ENCODE results near the gene ABHD16A. TPM values are rescaled to one million over a fixed set of nuclear protein-coding genes. Genes with fewer than 3 reads are reported as not detected.
A peak's percentile ranks its signal among the peaks of the same experiment; 100 is the strongest.

ABHD16A gene
- total and polyA plus RNA-seq, 2 of the 13 experiments (the other 11 are each of a cell fraction or from before 2014, with no cell fraction given): 43.5 to 45.4 TPM

GRCh38 chr6:31734247-31734820 lies 31.2 kb upstream of the ABHD16A start (continued):
- TF ChIP-seq RAD21 (CRISPR knock-in tag; IDR thresholded peaks at IDR 0.05): no peak
- peak in 1 of 2 experiments; percentile 57; a peak in 2 of 4 replicates for TF ChIP-seq MAFK (conservative IDR thresholded peaks at IDR 0.05 in 1 of 2, IDR thresholded peaks at IDR 0.05 in 1 of 2; ENCODE audit: low read length in 2 of 2)
- 0 out of 2 replicates have a peak, but pooled peaks have one; percentile 8 for TF ChIP-seq ZNF263 (CRISPR knock-in tag; IDR thresholded peaks at IDR 0.05)
- TF ChIP-seq ZNF513 (CRISPR knock-in tag; conservative IDR thresholded peaks at IDR 0.05): no peak
- TF ChIP-seq FOXM1 (CRISPR knock-in tag; IDR thresholded peaks at IDR 0.05): no peak
- no peak for TF ChIP-seq SP1 (IDR thresholded peaks at IDR 0.05)
- no peak for TF ChIP-seq SP1 (CRISPR knock-in tag; IDR thresholded peaks at IDR 0.05)
- no peak for TF ChIP-seq FOXA3 (CRISPR knock-in tag; IDR thresholded peaks at IDR 0.05)
- no peak for TF ChIP-seq ZBTB49 (CRISPR knock-in tag; IDR thresholded peaks at IDR 0.05; ENCODE audit: borderline replicate concordance)
- 0 out of 2 replicates have a peak, but pooled peaks have one; percentile 1 for TF ChIP-seq MYPOP (CRISPR knock-in tag; IDR thresholded peaks at IDR 0.05)
- no peak for TF ChIP-seq ZNF432 (CRISPR knock-in tag; IDR thresholded peaks at IDR 0.05; ENCODE audit: borderline replicate concordance)
- no peak for TF ChIP-seq MIER3 (CRISPR knock-in tag; IDR thresholded peaks at IDR 0.05; ENCODE audit: borderline replicate concordance)
- no peak for TF ChIP-seq ZNF713 (CRISPR knock-in tag; IDR thresholded peaks at IDR 0.05)
- TF ChIP-seq ZNF850 (CRISPR knock-in tag; conservative IDR thresholded peaks at IDR 0.05): no peak
- no peak for TF ChIP-seq ADNP (CRISPR knock-in tag; IDR thresholded peaks at IDR 0.05)
- 0 out of 2 replicates have a peak, but pooled peaks have one; percentile 1 for TF ChIP-seq ISL2 (CRISPR knock-in tag; IDR thresholded peaks at IDR 0.05)
- no peak for TF ChIP-seq E2F1 (CRISPR knock-in tag; IDR thresholded peaks at IDR 0.05)
- TF ChIP-seq THYN1 (CRISPR knock-in tag; IDR thresholded peaks at IDR 0.05; ENCODE audit: borderline replicate concordance, low read depth): no peak
- TF ChIP-seq NR2F1 (CRISPR knock-in tag; IDR thresholded peaks at IDR 0.05): peak; percentile 5 to 11; a peak in 1 of 4 replicates
- TF ChIP-seq ZNF280D (CRISPR knock-in tag; IDR thresholded peaks at IDR 0.05): no peak
- TF ChIP-seq FOXP1 (IDR thresholded peaks at IDR 0.05): no peak
- no peak for TF ChIP-seq FOXP1 (CRISPR knock-in tag; IDR thresholded peaks at IDR 0.05)
